ENCODE measurements around the gene KIAA0232.

DNA sequence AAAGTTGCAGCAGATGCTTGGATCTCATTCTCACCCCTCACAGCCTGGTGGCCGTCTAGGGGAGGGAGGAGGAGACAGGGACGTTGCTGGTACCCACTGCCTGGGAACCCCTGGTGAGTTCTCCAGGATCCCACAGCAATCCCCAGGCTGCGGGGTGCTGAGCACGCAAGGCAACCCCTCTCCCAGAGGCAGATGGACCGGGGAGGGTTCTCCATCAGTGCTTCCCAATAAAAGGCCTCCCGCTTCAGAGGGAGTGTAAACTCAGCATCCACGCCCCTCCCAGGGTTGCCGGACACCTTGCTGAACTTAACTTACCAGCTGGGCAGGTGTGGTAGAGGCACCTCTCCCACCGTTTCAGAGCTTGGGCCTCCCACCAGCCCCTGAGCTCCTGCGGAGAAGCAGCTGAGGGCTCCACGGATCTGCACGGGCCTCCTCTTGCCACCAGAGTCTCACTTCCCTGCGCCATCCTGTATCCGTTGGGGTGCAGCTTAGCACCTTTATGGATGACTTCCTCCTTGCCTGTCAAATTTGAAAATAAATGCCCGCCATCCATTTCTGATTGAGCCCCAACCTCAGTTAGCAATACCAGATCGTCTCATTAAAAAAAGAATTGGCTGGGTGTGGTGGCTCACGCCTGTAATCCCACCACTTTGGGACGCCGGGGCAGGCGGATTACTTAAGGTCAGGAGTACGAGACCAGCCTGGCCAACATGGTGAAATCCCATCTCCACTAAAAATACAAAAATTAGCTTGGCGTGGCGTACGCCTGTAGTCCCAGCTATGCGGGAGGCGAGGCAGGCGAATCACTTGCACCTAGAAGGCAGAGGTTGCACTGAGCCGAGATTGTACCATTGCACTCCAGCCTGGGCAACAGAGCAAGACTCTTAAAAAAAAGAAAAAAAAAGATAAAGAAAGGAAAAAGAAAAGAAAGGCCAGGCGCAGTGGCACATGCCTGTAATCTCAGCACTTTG, 112.3 kb downstream of the KIAA0232 start:
- TF ChIP-seq, protein P1, sequence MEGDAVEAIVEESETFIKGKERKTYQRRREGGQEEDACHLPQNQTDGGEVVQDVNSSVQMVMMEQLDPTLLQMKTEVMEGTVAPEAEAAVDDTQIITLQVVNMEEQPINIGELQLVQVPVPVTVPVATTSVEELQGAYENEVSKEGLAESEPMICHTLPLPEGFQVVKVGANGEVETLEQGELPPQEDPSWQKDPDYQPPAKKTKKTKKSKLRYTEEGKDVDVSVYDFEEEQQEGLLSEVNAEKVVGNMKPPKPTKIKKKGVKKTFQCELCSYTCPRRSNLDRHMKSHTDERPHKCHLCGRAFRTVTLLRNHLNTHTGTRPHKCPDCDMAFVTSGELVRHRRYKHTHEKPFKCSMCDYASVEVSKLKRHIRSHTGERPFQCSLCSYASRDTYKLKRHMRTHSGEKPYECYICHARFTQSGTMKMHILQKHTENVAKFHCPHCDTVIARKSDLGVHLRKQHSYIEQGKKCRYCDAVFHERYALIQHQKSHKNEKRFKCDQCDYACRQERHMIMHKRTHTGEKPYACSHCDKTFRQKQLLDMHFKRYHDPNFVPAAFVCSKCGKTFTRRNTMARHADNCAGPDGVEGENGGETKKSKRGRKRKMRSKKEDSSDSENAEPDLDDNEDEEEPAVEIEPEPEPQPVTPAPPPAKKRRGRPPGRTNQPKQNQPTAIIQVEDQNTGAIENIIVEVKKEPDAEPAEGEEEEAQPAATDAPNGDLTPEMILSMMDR (IDR thresholded peaks at IDR 0.05; ENCODE audit: low read depth, low read length): no peak
- no peak for TF ChIP-seq POLR2A (IDR thresholded peaks at IDR 0.05; ENCODE audit: extremely low read depth, insufficient read length)

Measured in NB4 (cell line).